IgD-negative memory B cell (primary cell): ENCODE measurements around the gene UVRAG. TPM values are rescaled to one million over a fixed set of nuclear protein-coding genes. Genes with fewer than 3 reads are reported as not detected.
A peak's percentile ranks its signal among the peaks of the same experiment; 100 is the strongest.
"Not testable (repeated sequence)": the region's sequence is repeated elsewhere in the genome, so short reads cannot be mapped to it uniquely, and the experiment has no call there.

ENCODE experiments used
- H3K27ac Mint-ChIP-seq, 3 donors: one replicate each; pipeline ENCODE4 v1.8.0; 2020 to 2022; ENCODE audit warnings: mild to moderate bottlenecking in 3 of 3, mixed read lengths in 3 of 3, moderate library complexity in 1 of 3
- H3K27me3 Mint-ChIP-seq: one replicate; pipeline ENCODE4 v1.8.0; 2021; ENCODE audit warnings: mixed read lengths
- H3K36me3 Mint-ChIP-seq: one replicate; pipeline ENCODE4 v1.8.0; 2020; ENCODE audit warnings: mild to moderate bottlenecking, mixed read lengths
- H3K4me1 Mint-ChIP-seq, 3 donors: one replicate each; pipeline ENCODE4 v1.8.0; 2020 to 2022; ENCODE audit warnings: mixed read lengths in 3 of 3, mild to moderate bottlenecking in 1 of 3
- H3K4me3 Mint-ChIP-seq, 4 donors: one replicate each; pipeline ENCODE4 v1.8.0; 2020 to 2022; ENCODE audit warnings: mild to moderate bottlenecking in 4 of 4, mixed read lengths in 4 of 4, moderate library complexity in 3 of 4
- H3K9me3 Mint-ChIP-seq, 3 donors: one replicate each; pipeline ENCODE4 v1.8.0; 2020 to 2021; ENCODE audit warnings: mixed read lengths in 3 of 3, mild to moderate bottlenecking in 1 of 3
- polyA plus RNA-seq: library from polyadenylated mRNA; unstranded; fragments of 300-500 nt; fragmentation: Illumina TruSeq; gene quantifications from one replicate; pipeline ENCODE4 v1.2.3, GENCODE V29; 2021

UVRAG gene
- polyA plus RNA-seq, 1 donor from 2014 or later: 79.9 TPM

- H3K27ac Mint-ChIP-seq: peak overlapping the region in 1 of 3 donors; percentile 41
- no peaks in the 10 kb centered on the region for H3K27me3 Mint-ChIP-seq
- no peak overlapping the region for H3K4me3 Mint-ChIP-seq
- no peaks in the 10 kb centered on the region for H3K9me3 Mint-ChIP-seq
- H3K4me1 Mint-ChIP-seq: peaks cover 17 to 52% (median 38%) of the 10 kb centered on the region in 3 donors
- peaks cover 6% of the 10 kb centered on the region for H3K36me3 Mint-ChIP-seq
Observed at GRCh38 chr11:75966537-75967287, 151.7 kb downstream of the UVRAG start.

GRCh38 chr11:75968021-75968625 lies 153.1 kb downstream of the UVRAG start:
- Mint-ChIP-seq H3K27ac (no peak overlapping the region), H3K27me3 (no peaks in the 10 kb centered on the region), H3K36me3 (peaks cover 16% of the 10 kb centered on the region), H3K4me3 (no peak overlapping the region), H3K4me1 (peaks cover 19 to 53% (median 35%) of the 10 kb centered on the region in 3 donors), H3K9me3 (peaks cover 0 to 13% (median 0%) of the 10 kb centered on the region in 3 donors)

DNA sequence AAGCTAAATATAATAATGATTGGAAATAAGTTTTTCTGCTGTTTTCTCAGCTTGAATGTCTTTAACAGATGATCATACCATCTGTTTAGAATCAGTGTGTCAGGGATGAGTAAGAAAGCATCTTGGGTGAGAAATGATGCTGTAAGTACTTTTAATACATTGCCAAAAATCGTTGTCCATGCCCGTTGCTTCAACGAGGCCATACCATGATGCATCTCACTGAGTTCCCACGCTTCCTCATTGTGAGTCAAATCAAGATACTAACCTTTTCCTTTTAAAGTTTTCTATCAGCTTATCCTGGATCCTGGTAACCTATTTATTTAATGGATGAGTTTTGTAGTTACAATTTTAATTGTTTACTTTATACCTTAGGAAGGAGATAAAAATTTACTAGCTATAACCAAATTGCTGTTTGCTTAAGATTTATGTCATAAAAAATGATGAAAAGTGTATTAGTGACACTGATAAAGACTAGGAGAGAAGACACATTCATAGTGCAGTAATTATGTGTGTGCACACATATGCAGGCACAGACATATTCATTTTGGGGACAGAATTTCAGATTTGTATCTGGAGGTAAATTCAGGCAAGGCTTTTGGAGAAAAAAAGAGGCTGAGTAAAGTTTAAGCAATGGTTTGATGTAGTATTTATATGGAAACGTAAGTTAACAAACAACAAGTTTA lies 154.8 kb downstream of the UVRAG start:
- Mint-ChIP-seq H3K27ac (peak overlapping the region in 1 of 3 donors; percentile 1), H3K9me3 (peaks cover 0 to 15% (median 0%) of the 10 kb centered on the region in 3 donors), H3K27me3 (no peaks in the 10 kb centered on the region), H3K4me3 (no peak overlapping the region), H3K4me1 (peaks cover 21 to 49% (median 37%) of the 10 kb centered on the region in 3 donors), H3K36me3 (peaks cover 23% of the 10 kb centered on the region)

DNA sequence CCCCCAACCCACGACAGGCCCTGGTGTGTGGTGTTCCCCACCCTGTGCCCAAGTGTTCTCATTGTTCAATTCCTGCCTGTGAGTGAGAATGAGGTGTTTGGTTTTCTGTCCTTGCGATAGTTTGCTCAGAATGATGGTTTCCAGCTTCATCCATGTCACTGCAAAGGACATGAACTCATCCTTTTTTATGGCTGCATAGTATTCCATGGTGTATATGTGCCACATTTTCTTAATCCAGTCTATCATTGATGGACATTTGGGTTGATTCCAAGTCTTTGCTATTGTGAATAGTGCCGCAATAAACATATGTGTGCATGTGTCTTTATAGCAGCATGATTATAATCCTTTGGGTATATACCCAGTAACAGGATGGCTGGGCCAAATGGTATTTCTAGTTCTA lies 158.7 kb downstream of the UVRAG start:
- not testable (repeated sequence) for H3K27me3 Mint-ChIP-seq, H3K27ac Mint-ChIP-seq, H3K4me3 Mint-ChIP-seq
- Mint-ChIP-seq H3K4me1 (peaks cover 24 to 53% (median 33%) of the 10 kb centered on the region in 3 donors), H3K36me3 (peaks cover 24% of the 10 kb centered on the region), H3K9me3 (peaks cover 0 to 15% (median 2%) of the 10 kb centered on the region in 3 donors)

GRCh38 chr11:75979075-75979474 lies 164.1 kb downstream of the UVRAG start:
- not testable (repeated sequence) for H3K36me3 Mint-ChIP-seq, H3K27ac Mint-ChIP-seq, H3K4me3 Mint-ChIP-seq, H3K27me3 Mint-ChIP-seq, H3K9me3 Mint-ChIP-seq
- peaks cover 24 to 50% (median 28%) of the 10 kb centered on the region in 3 donors for H3K4me1 Mint-ChIP-seq

- Mint-ChIP-seq H3K4me1 (peaks cover 22 to 50% (median 27%) of the 10 kb centered on the region in 3 donors), H3K27ac (peak overlapping the region in 1 of 3 donors; percentile 87)
- H3K4me3 Mint-ChIP-seq, H3K27me3 Mint-ChIP-seq, H3K36me3 Mint-ChIP-seq, H3K9me3 Mint-ChIP-seq: not testable (repeated sequence)
Observed at GRCh38 chr11:75979479-75980027, 164.5 kb downstream of the UVRAG start.

DNA sequence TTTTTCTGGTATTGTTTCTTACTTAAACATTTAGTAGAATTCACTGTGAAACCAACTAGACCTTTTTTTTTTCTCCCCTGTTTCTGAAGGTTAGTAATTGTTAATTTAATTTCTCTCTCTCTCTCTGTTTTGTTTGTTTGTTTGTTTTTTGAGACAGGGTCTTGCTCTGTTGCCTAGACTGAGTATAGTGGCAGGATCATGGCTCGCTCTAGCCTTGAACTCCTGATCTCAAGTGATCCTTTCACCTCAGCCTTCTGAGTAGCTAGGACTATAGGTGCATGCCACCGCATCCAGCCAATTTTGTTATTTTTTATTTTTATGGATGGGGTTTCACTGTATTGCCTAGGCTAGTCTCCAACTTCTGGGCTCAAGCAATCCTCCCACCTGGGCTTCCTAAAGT lies 165.0 kb downstream of the UVRAG start:
- Mint-ChIP-seq H3K36me3 (peaks cover 7% of the 10 kb centered on the region), H3K9me3 (peaks cover 0 to 2% (median 0%) of the 10 kb centered on the region in 3 donors), H3K4me3 (no peak overlapping the region), H3K27me3 (no peaks in the 10 kb centered on the region), H3K27ac (peak overlapping the region in 2 of 3 donors; percentile 39 to 87), H3K4me1 (peaks cover 17 to 50% (median 24%) of the 10 kb centered on the region in 3 donors)

- Mint-ChIP-seq H3K36me3 (peaks cover 7% of the 10 kb centered on the region), H3K4me1 (peaks cover 11 to 38% (median 15%) of the 10 kb centered on the region in 3 donors), H3K4me3 (no peak overlapping the region), H3K9me3 (no peaks in the 10 kb centered on the region), H3K27me3 (no peaks in the 10 kb centered on the region), H3K27ac (peak overlapping the region in 2 of 3 donors; percentile 41 to 55)
Observed at GRCh38 chr11:75981546-75981945, 166.5 kb downstream of the UVRAG start.

GRCh38 chr11:75982309-75982708 lies 167.3 kb downstream of the UVRAG start:
- Mint-ChIP-seq H3K36me3 (peaks cover 7% of the 10 kb centered on the region), H3K27me3 (no peaks in the 10 kb centered on the region), H3K27ac (no peak overlapping the region), H3K9me3 (no peaks in the 10 kb centered on the region), H3K4me3 (no peak overlapping the region), H3K4me1 (peaks cover 10 to 31% (median 14%) of the 10 kb centered on the region in 3 donors)

DNA sequence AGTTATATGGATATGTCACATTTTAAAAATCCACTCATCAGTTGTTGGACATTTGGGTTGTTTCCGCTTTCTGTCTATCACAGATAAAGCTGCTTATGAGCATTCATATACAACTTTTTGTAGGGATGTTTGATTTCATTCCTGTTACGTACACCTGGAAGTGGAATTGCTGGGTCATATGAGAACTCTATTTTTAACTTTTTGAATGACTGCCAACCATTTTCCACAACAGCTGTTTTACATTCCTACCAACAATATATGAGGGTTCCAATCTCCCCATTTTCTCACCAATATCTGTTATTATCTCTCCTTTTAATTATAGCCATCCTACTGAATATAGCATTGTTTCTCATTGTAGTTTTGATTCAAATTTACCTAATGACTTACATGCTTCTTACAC lies 172.0 kb downstream of the UVRAG start:
- Mint-ChIP-seq H3K36me3 (peaks cover 9% of the 10 kb centered on the region), H3K27ac (no peak overlapping the region), H3K4me3 (no peak overlapping the region), H3K9me3 (no peaks in the 10 kb centered on the region), H3K4me1 (peaks cover 16 to 26% (median 17%) of the 10 kb centered on the region in 3 donors), H3K27me3 (no peaks in the 10 kb centered on the region)

DNA sequence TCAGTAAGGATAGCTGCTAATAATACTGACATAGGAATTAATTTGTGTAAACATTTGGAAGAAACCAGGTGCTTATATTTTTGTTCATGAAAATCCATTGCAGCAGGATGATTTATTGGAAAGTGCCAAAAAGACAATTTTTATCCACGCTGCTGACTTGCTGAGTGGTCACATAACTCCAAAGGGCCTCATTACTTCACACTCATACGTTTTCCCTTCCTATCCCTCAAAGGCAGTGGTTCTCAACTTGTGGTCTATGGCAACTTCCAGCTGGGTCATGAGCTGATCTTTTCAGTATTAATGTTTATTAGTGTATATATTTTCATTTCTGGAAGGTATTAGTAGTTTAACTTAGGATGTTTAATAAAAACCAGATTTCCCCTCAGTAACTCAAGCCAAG lies 178.1 kb downstream of the UVRAG start:
- H3K27ac Mint-ChIP-seq: no peak overlapping the region
- H3K27me3 Mint-ChIP-seq: no peaks in the 10 kb centered on the region
- peaks cover 14% of the 10 kb centered on the region for H3K36me3 Mint-ChIP-seq
- no peak overlapping the region for H3K4me3 Mint-ChIP-seq
- peaks cover 19 to 31% (median 21%) of the 10 kb centered on the region in 3 donors for H3K4me1 Mint-ChIP-seq
- no peaks in the 10 kb centered on the region for H3K9me3 Mint-ChIP-seq

- Mint-ChIP-seq H3K27ac (no peak overlapping the region), H3K4me1 (peaks cover 13 to 25% (median 17%) of the 10 kb centered on the region in 3 donors), H3K9me3 (no peaks in the 10 kb centered on the region), H3K27me3 (no peaks in the 10 kb centered on the region), H3K36me3 (peaks cover 19% of the 10 kb centered on the region), H3K4me3 (no peak overlapping the region)
Observed at GRCh38 chr11:75994616-75995015, 179.6 kb downstream of the UVRAG start.

GRCh38 chr11:75996523-75997442 lies 181.8 kb downstream of the UVRAG start:
- H3K36me3 Mint-ChIP-seq: peaks cover 34% of the 10 kb centered on the region
- no peak overlapping the region for H3K4me3 Mint-ChIP-seq
- no peaks in the 10 kb centered on the region for H3K27me3 Mint-ChIP-seq
- H3K4me1 Mint-ChIP-seq: peaks cover 10 to 16% (median 11%) of the 10 kb centered on the region in 3 donors
- H3K27ac Mint-ChIP-seq: no peak overlapping the region
- peaks cover 0 to 7% (median 3%) of the 10 kb centered on the region in 3 donors for H3K9me3 Mint-ChIP-seq

DNA sequence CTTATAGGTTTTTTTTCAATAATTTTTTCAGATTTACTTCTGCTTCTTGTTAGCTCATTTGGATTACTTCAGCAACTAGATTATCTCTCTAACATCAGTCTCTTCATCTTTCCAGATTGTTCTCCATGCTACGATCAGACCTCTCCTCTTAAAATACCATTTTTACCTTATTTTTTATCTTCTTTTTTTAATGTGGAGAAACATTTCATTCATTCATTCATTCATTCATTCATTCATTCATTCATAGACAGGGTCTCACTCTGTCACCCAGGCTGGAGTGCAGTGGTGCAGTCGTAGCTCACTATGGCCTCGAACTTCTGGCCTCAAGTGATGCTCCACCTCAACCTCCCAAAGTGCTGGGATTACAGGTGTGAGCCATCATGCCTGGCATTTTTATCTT lies 189.4 kb downstream of the UVRAG start:
- peaks cover 31% of the 10 kb centered on the region for H3K36me3 Mint-ChIP-seq
- no peak overlapping the region for H3K27ac Mint-ChIP-seq

More for the DNA sequence above, 189.4 kb downstream of the UVRAG start:
- Mint-ChIP-seq H3K4me1 (peaks cover 0 to 12% (median 2%) of the 10 kb centered on the region in 3 donors), H3K9me3 (peaks cover 0 to 7% (median 3%) of the 10 kb centered on the region in 3 donors), H3K4me3 (no peak overlapping the region), H3K27me3 (no peaks in the 10 kb centered on the region)
